Skeletal muscle cell (primary cell): ENCODE results near the gene COQ5.

Experiments used
- DNase-seq: peaks from one replicate; pipeline ENCODE4 v3.0.0-alpha.2; 2010; ENCODE audit warnings: low read depth
- H3K4me3 ChIP-seq: 2 replicates; pipeline ENCODE4 v1.5.1; 2011; ENCODE audit warnings: low read depth, mild to moderate bottlenecking, control low read depth, low read length, moderate library complexity

Gene COQ5

GRCh38 chr12:120528861-120529525 lies at the start of gene COQ5:
Gene COQ5 (minus strand): TSS chr12:120529158. CDS start chr12:120529141, 17 bp downstream.
- DNase-seq = peak; percentile 49
- H3K4me3 ChIP-seq = peak within 1 kb of the TSS; percentile 73

DNA sequence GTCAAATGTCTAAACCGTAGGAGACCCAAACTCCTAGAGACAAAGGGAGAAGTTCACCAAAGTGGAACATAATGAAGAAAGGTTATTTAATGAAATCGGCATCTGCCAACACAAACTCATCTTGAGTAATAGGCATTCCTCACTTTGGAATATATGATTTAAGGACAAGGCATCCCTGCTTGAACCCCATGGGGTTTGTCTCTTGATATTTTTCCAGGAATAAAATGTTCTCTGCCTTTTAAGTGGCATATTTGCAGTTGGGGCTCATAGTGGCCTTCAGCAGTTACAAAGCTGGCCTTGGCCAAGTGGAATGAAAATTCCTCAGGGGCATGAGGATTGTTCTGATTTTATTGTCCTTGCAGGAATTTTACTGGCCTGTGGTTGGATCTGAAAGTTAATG lies 45.1 kb upstream of the COQ5 start:
- DNase-seq = no peak

GRCh38 chr12:120573560-120573959 lies 44.6 kb upstream of the COQ5 start:
- DNase-seq = no peak
- H3K4me3 ChIP-seq = no peak overlapping the region

More for the DNA sequence above, 45.1 kb upstream of the COQ5 start:
- H3K4me3 ChIP-seq = no peak overlapping the region

DNA sequence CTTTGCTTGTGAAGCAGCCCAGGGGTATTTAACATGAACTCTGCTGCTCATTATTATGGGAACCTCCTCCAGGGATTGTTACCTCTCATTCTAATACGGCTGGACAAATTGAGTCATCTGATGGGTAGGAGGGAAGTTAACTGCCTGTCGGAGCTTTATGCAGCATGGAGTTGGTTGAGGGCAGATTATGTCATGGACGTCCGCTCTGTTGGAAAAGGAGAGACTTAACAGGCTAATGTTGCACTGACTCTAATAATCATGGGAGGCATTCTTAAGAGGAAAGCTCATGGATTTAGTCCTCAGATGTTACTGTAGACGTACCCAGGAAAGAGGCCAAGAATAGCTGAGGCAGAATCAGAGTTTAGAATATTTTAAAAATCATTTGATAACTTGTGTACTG lies 42.3 kb upstream of the COQ5 start:
- DNase-seq = no peak
- H3K4me3 ChIP-seq = no peak overlapping the region

GRCh38 chr12:120563495-120563894 lies 34.5 kb upstream of the COQ5 start:
- no peak for DNase-seq

GRCh38 chr12:120562906-120563305 lies 33.9 kb upstream of the COQ5 start:
- no peak for DNase-seq

More at GRCh38 chr12:120563495-120563894, 34.5 kb upstream of the COQ5 start:
- no peak overlapping the region for H3K4me3 ChIP-seq

DNA sequence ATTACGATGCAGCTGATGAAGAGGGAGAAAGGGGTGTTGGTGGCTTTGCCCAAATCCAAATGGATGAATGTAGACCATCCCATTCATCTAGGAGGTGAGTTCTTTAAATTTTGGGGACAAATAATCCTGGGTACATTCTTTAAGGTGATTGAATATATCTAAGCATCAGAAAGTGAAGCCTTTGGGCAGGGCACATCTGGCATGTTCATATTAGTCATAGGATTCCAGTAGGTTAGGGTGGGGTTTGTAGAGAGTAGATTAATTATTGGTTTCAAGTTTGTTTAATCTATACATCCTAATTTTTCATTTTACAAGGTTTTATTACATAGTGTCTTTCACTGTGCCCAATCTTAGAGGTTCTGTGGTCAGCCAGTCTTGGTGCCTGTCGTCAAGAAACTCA lies 28.6 kb upstream of the COQ5 start:
- H3K4me3 ChIP-seq = no peak overlapping the region
- DNase-seq = no peak

More at GRCh38 chr12:120562906-120563305, 33.9 kb upstream of the COQ5 start:
- H3K4me3 ChIP-seq = no peak overlapping the region

GRCh38 chr12:120554678-120555077 lies 25.7 kb upstream of the COQ5 start:
- H3K4me3 ChIP-seq = no peak overlapping the region
- DNase-seq = no peak

DNA sequence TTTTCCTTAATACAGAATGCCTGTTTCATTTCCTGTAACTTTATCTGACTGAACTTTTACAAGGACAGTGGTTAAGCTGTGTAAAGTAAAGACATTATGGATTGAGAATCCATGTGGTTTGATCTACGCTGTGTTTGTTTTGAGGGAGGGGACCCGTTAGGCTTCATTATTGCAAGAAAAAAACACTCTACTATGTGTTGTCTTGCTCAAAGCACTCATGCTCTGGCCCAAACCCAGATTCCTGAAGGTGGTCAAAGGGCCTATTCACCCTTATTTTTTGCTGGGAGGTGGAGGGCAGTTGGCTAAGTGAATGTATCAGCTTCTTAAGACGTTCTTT lies 17.1 kb upstream of the COQ5 start:
- no peak for DNase-seq
- no peak overlapping the region for H3K4me3 ChIP-seq

DNA sequence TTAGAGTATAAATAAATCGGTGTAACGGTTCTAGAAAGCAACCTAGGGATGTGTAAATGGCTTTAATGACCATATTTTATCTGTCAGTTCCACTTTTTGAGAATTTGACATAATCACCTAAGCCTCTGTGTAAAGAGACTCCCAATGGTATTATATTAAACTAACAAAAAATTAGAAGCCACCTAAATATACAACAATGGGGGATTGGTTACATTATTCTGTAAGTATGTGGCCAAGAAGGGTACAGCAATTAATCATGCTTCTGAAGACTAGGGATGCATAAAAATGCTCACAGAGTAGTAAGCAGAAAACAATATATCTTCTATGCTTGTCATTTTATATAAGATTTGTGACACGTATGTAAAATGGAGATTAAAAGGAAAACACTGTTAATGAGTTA lies 15.7 kb upstream of the COQ5 start:
- DNase-seq = no peak
- H3K4me3 ChIP-seq = no peak overlapping the region

DNA sequence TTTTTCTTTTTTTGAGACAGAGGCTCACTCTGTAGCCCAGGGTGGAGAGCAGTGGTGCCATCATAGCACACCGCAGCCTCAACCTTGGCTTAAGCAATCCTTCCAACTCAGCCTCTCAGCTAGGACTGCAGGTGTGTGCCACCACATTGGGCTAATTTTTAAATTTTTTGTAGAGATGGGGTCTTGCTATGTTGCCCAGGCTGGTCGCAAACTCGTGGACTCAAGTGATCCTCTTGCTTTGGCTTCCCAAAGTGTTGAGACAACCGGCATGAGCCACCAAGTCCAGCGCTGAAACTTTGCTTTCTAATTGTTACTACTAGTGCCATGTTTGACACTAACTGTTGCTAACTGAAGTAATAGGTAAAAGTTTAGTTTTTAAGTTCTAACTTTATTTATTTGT lies 13.2 kb upstream of the COQ5 start:
- no peak for DNase-seq
- no peak overlapping the region for H3K4me3 ChIP-seq

DNA sequence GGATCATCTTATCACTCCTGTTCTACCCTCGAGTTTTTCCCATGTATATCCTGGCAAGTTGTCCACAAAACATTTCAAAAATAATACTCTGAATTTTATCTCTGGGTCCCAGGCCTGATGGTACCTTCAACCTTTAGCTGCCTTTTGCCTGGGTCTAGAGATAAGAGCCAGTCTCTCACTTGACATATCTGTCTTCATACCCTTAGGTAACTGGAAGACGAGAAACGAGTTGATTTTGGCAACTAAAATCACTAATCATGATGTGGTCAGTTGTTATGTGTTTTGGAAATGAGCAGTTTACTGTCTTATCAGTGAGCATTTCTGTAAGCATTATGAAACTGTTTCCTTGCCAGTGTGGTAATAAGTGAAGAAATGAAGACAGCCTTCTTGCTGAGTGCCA lies 11.5 kb upstream of the COQ5 start:
- H3K4me3 ChIP-seq = no peak overlapping the region
- no peak for DNase-seq

DNA sequence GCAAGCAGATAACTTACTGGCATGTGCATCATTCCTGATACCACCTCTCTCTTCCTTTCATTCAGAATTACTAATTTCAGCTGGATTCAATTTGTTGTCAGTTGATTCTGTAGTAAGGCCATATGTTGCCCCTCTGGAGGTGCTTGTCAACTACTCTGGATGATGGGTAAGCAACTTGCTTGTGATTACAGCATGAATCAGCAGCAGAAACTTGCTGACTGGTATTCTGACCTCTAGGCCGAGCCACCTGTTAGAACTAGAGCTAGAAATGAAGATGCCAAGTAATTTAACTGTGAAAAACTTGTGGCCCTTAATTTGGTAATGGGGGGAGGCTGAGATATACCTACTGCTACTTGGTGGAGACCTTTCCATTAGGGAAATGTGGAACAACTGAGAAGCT lies 10.3 kb upstream of the COQ5 start:
- DNase-seq = no peak
- no peak overlapping the region for H3K4me3 ChIP-seq

- H3K4me3 ChIP-seq = no peak overlapping the region
- DNase-seq = no peak
Observed at GRCh38 chr12:120538281-120539156, 9.6 kb upstream of the COQ5 start.

DNA sequence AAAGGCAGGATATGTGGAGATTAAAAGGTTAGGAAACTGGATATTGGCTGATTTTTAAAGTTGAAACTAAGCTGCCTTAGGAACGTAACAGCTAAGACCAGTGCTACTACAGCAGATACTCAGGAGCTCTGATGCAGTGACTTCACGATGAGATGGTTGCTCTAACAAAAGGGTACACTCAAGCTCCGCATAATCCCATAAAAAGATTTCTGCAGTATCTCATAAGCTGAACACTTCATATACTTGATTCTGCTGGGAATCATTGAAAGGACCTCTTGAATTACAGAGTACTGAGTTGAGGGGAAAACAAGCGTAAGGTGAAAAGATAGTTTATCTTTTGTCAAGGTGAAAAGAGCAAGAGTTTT lies 8.9 kb upstream of the COQ5 start:
- no peak overlapping the region for H3K4me3 ChIP-seq
- no peak for DNase-seq

- H3K4me3 ChIP-seq = peak overlapping the region; percentile 97
- DNase-seq = no peak
Observed at GRCh38 chr12:120536064-120536791, 7.3 kb upstream of the COQ5 start.

- DNase-seq = peak; percentile 62
- H3K4me3 ChIP-seq = peak overlapping the region; percentile 97
Observed at GRCh38 chr12:120534703-120535655, 6.0 kb upstream of the COQ5 start.

DNA sequence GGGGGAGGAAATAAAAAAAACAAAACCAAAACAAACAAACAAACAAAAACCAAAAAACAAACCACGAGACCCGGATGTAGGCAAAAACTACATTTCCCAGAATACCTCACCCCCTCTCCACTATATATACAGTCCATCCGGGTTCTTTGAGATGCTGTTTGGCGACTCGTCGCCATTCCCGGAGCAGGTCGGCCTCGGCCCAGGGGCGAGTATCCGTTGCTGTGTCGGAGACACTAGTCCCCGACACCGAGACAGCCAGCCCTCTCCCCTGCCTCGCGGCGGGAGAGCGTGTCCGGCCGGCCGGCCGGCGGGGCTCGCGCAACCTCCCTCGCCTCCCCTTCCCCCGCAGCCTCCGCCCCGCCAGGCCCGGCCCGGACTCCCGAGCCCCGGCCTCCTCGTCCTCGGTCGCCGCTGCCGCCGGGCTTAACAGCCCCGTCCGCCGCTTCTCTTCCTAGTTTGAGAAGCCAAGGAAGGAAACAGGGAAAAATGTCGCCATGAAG lies 5.3 kb upstream of the COQ5 start, which contains the start of gene RNF10:
RNF10 (plus strand) TSS at position 154 of the 500 bp plus-strand sequence. CDS start 456 bp downstream, outside the sequence.
- DNase-seq = peak; percentile 56
- H3K4me3 ChIP-seq = peak within 1 kb of the TSS; percentile 97

DNA sequence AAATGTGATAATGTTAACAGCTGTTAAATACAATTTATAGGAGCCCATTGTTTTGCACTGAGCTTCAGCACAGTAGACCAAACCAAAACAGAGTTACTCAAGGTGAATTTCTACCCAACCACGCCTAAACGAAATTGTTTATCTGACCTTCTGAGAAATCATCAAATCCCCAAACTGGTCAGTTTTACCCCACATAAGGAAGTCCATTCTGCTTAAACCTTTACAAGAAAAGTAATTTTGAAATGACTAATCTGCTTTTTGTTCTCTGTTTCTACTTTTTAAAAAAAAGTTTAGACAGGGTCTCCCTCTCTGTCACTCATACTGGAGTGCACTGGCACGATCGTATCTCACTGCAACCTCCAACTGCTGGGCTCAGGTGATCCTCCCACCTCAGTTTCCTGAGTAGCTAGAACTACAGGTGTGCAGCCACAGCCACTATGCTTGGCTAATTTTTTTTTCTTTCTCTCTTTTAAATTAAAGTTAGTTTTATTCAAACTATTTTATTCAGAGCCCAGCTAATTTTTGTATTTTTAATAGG lies 3.8 kb upstream of the COQ5 start:
- H3K4me3 ChIP-seq = no peak overlapping the region
- no peak for DNase-seq
